GM21526 (cell line): ENCODE measurements around the gene OSBPL3.
"Not testable (repeated sequence)": the region's sequence is repeated elsewhere in the genome, so short reads cannot be mapped to it uniquely, and the experiment has no call there.

Source experiments
- ATAC-seq: cut with Tn5 transposase; IDR thresholded peaks from one replicate; pipeline ENCODE4 v1.9.1; 2021; ENCODE audit warnings: moderate library complexity; ENCODE audit not compliant: unreplicated experiment, low FRiP score

OSBPL3 gene

DNA sequence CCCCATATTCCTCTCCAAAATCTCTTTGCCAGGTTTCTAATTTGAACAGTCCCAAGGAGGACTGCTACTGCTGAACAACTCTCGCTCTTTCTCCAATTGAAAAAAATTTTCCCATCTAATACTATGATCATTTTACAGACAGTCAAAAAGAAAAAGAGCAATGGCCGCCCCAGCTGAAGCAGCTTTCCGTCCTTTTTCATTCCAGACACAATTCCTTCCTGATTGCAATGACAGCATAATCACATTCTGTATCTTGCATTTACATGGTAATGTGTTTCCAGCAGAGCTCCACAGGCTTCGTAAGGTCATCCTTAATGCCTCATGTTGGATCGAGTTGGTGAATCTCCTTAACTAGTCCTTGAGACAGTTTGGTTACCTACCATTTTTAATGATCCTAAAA lies 177.7 kb downstream of the OSBPL3 start:
- no peak for ATAC-seq

- ATAC-seq = no peak
Measured at GRCh38 chr7:24801883-24802282, 178.1 kb downstream of the OSBPL3 start.

- no peak for ATAC-seq
Measured at GRCh38 chr7:24800667-24801066, 179.3 kb downstream of the OSBPL3 start.

- no peak for ATAC-seq
Measured at GRCh38 chr7:24800073-24800472, 179.9 kb downstream of the OSBPL3 start.

- no peak for ATAC-seq
Measured at GRCh38 chr7:24799506-24799905, 180.5 kb downstream of the OSBPL3 start.

GRCh38 chr7:24798261-24798660 lies 181.7 kb downstream of the OSBPL3 start:
- ATAC-seq = no peak

- no peak for ATAC-seq
Measured at GRCh38 chr7:24797270-24797669, 182.7 kb downstream of the OSBPL3 start.

DNA sequence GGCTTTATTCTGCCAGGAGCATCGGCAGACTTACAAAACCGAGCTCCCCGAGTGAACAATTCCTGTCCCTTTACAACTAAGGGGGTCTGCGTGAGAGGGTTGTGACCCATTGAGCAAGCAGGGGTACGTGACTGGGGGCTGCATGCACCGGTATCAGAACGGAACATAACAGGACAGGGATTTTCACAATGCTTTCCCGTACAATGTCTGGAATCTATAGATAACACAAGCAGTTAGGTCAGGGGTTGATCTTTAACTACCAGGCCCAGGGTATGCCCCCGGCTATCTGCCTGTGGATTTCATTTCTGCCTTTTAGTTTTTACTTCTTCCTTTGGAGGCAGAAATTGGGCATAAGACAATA lies 184.6 kb downstream of the OSBPL3 start:
- no peak for ATAC-seq

- not testable (repeated sequence) for ATAC-seq
Measured at GRCh38 chr7:24794751-24795406, 185.1 kb downstream of the OSBPL3 start.

DNA sequence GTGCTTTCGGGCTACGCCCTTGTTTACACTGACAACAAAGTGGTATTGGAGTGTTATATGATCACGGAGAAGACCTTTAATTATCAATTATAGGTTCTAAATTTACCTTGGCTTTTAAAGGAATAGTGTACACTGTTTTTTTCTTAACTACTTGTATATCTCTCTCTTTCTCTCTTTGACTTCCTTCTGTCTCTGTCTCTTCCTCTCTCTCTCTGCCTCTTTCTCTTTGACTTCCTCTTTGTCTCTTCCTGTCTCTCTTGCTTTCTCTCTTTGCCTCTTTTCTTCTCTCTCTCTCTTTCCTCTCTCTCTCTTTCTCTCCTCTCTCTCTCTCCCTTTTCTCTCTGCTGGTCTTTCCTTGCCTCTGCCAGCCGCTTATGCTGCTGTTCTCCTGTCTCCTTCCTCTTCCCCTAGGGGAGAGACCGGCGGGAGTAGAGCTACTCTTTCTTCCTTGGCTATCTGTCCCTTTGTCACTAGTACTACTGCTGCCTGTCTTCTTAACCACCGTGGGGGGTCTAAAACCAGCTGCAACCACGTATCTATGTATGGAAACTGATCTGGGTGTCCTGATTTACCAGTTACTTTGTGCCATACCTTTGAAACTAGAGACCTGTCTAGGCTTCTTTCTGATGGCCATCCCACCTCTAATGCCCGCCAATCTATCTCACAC lies 185.9 kb downstream of the OSBPL3 start:
- ATAC-seq = no peak

DNA sequence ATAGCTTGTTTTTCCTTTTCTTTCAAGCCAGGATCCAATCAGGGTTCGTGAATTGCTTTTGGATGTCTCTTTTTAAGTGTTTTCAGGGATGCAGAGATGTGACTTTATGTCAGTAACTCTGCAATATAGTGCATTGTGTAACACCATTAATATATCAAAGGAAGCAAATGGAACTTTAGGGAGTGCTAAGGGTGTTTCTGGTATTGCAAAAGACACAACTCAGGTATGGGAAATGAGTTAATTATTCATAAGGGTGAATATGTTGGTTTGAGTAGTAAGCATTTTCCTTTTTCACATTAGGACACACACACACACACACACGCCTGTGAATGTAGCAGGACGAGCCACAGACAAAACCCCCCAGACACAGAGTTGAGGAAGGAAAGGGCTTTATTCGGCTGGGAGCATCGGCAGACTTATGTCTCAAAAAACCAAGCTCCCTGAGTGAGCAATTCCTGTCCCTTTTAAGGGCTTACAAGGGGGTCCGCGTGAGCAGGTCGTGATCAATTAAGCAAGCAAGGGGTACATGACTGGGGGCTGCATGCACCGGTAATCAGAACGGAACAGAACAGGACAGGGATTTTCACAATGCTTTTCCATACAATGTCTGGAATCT lies 190.9 kb downstream of the OSBPL3 start:
- no peak for ATAC-seq

DNA sequence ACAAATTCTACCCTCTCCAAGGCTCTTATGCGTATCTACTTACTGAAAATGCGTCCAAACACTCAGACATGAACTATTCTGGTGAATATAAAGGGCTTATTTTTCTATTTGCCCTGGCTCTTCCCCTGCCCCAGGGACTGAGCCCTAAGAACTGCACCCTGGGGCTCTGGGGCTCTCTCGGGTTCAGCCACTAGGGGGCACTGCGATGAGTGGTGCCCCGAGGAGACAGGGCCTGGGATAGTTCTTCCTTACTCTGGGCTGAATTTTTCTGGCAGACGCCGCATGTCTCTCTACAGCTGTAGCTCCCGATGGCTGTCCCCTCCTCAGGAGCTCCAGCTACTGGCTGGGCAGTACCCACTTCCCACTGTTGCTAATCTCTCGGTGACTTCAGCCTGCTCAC lies 191.9 kb downstream of the OSBPL3 start:
- ATAC-seq = no peak

DNA sequence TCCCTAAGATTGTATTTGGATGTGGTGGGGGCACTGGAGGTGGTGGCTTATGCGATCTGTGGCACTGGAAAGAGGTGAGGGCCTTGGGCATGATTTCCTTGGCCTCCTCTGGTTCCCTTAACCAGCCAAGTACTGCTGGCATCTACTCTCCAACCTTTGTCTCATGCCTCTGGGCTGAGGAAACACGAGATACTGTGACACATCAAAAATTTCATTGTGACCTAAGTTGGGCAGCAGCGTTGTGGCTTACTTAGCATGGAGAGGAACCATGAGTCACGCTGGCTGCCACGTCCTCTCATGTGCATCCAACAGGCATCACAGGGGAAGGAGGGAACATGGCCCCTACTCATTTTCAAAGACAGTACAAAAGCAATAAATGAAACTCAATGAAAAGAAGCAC lies 193.0 kb downstream of the OSBPL3 start:
- ATAC-seq = no peak

DNA sequence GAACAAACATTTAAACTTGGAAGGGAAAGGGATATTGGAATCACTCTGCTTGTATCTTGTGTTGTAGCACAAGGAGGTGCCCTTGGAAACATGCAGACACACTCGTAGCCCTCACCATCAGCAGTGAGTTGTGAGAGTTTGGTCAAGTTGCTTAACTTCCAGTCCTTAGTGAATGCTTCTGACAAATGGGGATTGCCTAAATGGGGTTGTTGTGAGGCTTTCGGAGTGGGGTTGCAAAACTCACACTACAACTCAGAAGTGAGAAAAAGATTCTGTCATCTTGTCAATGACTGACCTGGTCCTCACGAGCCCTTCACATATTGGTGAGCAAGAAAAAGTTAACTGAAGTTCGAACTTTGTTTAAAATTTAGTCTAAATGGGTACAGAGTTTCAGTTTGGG lies 193.7 kb downstream of the OSBPL3 start:
- ATAC-seq = no peak

GRCh38 chr7:24784277-24784676 lies 195.7 kb downstream of the OSBPL3 start:
- ATAC-seq = no peak

- ATAC-seq = no peak
Measured at GRCh38 chr7:24783698-24784097, 196.3 kb downstream of the OSBPL3 start.

GRCh38 chr7:24781106-24781505 lies 198.9 kb downstream of the OSBPL3 start:
- ATAC-seq = no peak

DNA sequence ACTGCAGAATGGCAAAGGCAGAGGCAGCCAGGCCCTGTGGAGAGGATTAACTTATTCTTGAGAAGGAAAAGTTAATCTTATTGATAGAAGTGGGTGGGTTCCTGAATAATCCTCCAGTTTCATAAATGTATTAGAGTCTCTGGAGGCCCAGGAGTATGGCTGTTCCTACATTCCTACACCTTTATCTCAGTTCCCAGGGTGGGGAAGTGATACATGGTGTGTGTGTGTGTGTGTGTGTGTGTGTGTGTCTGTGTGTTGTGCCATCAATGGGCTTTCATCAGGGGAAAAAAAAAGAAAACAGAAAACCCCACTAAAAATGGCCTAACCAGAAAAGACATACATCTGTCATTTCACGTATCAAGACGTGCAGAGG lies 200.7 kb downstream of the OSBPL3 start:
- no peak for ATAC-seq

DNA sequence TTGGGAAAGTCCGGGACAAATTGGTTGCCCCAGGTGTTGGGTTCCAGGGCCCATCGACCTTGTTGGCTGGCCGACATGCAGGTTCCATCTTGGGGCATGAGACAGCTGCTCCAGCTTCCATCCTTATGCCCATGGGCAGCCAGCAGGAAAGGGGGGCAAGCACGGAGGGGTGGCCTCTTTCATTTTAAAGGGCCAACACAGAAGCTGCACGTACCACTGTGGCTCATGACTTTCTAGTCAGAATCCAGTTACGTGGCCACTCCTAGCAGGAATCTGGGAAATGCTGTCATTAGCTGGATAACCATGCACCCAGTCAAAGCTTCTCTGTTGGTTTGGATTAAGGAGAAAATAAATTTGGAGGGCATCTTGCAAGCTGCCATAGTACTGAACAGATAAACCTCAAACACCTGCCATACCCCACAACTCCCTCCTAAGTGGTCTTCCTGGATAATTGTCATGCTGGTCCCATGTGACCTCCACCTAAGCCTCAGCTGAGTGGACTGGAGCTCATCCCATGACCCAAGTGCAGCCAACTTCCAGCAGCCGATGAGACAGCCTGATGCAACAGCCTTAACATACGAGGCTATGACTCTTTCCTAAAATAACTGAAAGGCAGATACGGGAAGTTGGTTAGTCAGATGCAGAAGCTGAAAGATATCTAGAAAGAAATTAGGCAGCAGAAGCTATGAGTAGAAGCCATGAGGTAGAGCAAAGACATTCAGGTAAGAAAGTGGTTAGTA lies 201.3 kb downstream of the OSBPL3 start:
- ATAC-seq = peak; percentile 60

DNA sequence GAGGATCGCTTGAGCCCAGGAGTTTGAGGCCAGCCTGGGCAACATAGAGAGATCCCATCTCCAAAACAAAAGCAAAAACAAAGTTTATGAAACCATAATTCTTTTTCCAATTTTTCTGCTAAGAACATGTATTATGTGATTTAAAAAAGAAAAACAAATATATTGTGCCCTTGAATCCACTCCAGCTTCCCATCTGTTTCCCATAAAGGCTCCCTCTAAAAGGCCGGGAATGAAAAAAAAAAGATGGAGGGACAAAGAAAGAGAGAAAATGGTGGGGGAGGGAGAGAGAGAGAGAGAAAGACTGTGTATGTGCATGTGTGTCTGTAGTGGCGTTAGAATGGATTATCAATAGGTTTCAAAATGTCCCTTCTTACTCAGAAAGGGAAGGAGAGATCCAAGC lies 202.2 kb downstream of the OSBPL3 start:
- no peak for ATAC-seq

- no peak for ATAC-seq
Measured at GRCh38 chr7:24773646-24774045, 206.3 kb downstream of the OSBPL3 start.
